Forelimb muscle (tissue), 1 donor: ENCODE data around the gene CHPT1. TPM values are rescaled to one million over a fixed set of nuclear protein-coding genes. Genes with fewer than 3 reads are reported as not detected.

ENCODE experiments used
- DNase-seq: peaks from one replicate; pipeline ENCODE4 v3.0.0-alpha.2; 2013; ENCODE audit warnings: low read depth
- polyA plus RNA-seq: library from polyadenylated mRNA; unstranded; fragments of 120-200 nt; gene quantifications from one replicate; pipeline ENCODE4 v1.2.1, GENCODE V29; 2013; ENCODE audit not compliant: insufficient read length

CHPT1 gene
- polyA plus RNA-seq, 1 donor: 26.4 TPM

DNA sequence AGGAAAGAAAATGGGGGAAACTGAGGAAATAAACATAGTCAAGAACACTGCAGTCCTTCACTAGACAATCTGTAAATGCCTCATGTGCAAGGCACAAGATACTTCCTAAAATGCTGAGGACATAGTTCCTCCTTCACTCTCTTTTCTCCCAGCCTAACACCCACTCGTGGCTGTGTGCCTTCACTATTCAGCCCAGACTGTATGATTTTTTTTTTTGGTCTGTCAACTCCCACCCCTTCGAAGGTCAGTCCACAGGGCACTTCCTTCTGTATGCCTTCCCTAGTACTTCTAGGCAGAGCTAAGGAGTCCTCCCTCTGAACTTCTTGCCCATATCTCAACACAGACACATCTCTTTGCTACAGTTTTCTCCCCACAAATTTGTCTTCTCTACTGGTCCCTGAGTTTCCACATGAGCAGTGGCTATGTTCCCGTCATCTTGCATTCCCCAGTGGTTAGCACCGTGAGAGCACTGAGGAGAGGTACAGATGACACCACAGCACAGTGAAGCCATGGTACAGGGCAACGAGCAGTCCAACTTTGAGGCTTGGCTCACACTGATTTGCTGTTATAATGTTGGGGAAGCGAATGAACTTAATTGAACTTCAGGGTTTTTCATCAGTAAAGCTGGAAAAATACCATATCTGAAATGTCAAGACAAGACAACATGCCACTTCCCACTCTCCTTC is 65.9 kb downstream of the CHPT1 start:
- no peak for DNase-seq

DNA sequence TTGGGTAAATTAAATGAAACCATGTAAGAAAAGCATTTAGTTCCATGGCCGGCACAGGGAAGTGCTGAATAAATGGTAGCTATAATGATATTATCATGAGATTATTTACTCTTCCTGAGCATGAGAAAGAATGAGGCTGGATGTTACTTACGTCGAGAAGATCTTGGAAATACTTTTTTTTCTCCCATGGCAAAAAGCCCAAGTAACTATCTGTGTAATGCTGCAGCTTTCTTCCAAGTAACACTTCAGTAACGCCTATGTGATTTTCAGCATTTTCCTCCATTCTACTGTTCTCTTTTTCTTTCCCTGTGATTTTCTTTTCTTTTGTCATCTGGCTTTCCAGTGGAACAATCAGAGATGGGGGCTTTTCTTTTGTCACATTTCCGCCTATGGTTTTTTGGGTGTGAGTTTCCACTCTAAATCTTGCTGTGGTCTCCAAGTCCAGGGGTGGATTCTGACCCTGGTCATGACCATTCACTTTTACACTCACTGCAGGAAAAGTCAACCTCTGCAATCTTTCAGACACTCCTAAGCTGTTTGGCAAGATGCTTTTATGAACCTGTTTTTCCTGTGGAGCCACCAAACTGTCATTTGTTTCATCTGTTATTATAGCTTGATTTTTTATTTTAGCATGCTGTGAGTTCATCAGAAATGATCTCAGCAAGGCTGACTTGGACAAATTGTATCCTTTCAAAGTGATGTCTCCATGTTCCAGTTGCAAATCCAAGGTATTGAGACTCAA is 66.8 kb downstream of the CHPT1 start:
- DNase-seq: no peak

DNA sequence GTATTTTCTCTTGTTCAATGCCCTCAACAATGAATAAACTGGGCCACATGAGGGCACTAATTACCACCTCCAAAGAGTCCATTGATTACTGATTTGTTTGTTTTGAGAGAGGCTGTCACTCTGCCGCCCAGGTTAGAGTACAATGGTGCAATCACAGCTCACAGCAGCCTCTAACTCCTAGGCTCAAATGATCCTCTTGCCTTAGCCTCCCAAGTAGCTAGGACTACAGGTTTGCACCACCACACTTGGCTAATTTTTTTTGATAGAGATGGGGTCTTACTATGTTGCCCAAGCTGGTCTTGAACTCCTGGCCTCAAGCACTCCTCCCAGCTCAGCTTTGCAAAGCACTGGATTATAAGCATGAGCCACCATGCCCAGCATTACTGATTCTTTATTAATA is 70.1 kb downstream of the CHPT1 start:
- no peak for DNase-seq

DNA sequence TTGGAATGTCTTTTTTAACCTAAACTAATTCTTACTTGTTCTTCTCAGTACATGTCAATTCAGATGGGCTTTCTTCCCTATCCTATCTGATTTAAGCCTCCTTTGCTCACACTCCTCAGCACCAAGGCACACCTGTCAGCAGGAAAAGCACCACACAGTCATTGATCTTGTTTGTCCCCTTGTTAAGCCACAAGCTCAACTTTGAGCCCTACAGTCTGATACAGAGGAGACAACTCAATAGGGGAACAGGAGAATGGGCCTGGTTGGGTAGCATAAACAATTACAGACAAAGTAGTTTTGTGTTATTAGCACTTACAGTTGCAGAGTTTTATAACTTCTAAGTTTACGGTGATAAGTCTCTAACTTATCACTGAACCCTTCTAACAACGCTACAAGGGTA is 71.3 kb downstream of the CHPT1 start:
- DNase-seq: no peak

DNA sequence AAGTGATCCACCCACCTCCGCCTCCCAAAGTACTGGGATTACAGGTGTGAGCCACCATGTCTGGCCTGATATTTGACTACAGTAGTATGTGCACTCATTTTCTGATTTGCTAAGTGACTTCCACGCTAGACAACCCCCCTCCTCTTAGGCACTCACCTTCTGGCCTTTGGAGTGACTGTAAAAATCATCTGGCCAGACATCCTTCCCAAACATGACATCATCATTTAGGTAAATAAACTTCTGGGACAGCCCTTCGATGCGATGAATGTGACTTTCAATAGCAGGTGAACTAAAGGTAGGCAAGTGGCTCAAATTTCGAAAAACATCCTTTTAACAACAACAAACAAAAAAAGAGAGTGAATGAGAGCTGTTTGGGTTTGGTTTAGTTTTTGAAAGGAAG is 72.4 kb downstream of the CHPT1 start:
- DNase-seq: no peak

DNA sequence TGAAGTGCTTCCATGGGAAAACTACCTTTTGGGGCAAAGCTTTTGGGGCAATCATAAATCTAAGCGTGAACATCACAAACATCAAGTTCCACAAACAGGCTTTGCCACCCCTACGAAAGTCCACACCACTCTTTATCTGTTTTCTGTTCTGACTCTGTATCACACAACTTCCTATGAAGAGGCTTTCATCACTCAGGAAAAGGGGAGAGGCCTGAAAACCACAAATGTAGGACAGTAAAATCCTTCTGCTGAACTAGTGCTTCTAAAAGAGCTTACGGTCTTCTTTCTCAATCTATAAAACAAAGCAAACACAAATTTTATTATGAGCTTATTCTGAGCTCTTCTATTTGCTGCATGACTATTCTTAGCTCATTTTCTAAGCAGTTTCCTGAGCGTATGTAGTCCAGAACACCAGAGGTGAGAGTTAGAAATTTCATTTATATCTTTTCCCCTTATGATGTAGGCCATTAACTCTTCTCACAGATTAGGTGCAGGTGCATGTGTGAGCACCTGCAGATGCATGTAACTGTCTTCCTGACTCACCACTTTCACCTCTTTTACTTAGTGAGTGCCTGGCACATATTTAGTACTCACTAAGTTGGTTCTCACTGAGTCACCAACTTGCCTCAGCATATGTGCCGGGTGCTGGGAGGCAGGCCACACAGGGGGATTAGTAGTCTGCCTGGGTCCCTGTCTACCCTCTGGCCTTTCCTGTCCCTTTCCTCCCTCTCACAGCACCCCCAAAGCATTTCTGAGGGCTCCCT is 74.8 kb downstream of the CHPT1 start:
- DNase-seq: no peak

DNA sequence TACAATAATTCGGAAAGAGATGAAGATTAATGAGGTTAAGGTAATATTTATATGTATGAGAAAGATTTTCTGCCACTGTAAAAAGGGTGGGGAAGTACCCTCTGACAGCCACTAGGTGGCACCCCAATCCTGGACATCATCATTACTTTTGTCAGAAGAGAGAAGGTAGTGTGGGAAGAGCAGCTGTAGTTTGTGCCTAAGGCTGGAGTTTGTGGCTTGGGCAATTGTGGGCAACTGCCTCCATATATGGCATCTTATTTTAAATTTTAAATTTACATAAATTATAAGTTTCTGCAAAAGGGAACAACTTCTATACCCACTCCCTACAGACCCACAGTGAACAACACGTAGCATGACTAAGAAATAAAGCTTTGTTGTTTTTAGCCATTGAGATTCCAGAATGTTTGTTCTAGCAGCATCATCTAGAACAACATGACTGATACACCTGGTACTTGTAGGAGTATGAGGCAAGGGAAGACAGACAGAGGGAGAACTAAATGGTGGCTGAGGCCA is 76.3 kb downstream of the CHPT1 start:
- DNase-seq: peak; percentile 43

DNA sequence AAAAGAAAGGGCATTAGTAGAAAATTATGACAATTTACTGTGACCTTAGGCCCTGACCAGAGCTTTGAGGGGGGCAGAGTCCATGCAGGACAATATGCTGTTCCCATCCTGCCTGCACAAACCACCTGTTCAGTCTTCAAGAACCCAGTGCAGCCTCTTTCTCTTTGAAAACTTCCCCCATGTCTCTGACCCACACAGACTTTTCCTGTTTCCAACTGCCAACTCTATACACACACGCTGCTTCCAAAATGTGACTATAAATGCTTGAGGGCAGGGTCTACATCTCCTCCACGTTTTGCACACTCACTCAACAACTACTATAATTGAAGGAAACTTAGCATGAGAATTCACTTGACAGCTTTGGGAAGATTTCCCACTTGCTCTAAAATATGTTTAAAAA is 78.4 kb downstream of the CHPT1 start:
- no peak for DNase-seq

DNA sequence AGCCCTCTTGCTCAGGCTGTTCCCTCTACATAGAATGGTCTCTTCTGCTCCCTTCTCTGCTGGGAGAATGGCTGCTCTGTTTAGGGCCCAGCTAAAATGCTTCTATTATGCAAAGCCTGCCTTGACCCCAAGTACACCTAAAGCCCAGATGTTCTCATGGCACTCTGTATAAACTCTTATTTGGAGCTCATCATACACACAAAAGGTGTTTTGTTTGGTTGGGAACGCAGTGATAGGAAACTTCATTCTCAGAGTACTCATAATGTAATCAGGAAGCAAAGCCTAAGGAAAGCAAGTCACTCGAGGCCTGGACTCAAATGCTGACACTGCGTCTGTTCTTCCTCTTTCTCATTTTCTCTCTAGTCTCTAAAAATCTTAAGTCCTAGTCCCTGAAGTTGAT is 80.0 kb downstream of the CHPT1 start:
- DNase-seq: no peak

DNA sequence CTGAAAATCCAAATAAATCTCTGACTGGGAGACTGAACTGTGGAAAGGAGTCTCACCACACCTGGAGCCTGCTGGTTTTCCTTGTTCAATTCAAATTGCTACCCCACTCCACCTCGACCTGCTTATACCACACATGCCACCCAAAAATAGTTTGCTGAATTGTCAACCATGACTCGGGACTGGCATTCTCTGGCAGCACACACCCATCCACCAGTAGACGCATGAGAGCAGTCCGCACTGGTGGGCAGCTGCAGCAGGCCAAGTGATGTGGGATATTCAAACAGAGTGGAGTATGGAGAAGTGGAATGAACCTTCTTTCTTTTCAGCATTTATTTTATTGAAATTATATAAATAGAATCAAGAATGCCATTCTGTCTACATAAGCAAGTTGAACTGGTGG is 80.5 kb downstream of the CHPT1 start:
- DNase-seq: no peak

Other genes starting within 250 kb of the CHPT1 start
- gene SPIC, start 222.3 kb upstream of the CHPT1 start, polyA plus RNA-seq: not detected
- 3,952 TPM for gene MYBPC1, start 102.7 kb upstream of the CHPT1 start, polyA plus RNA-seq
- gene SYCP3, start 41.8 kb downstream of the CHPT1 start, polyA plus RNA-seq: 0.46 TPM
- 17.4 TPM for gene GNPTAB, start 133.3 kb downstream of the CHPT1 start, polyA plus RNA-seq
- gene DRAM1, start 179.9 kb downstream of the CHPT1 start, polyA plus RNA-seq: 3.2 TPM